GM21528 (cell line): ENCODE measurements around the gene MYCBPAP.

Source experiments
- ATAC-seq: cut with Tn5 transposase; IDR thresholded peaks from one replicate; pipeline ENCODE4 v1.9.1; 2021; ENCODE audit warnings: mild to moderate bottlenecking, moderate library complexity; ENCODE audit not compliant: unreplicated experiment, low FRiP score

MYCBPAP gene

DNA sequence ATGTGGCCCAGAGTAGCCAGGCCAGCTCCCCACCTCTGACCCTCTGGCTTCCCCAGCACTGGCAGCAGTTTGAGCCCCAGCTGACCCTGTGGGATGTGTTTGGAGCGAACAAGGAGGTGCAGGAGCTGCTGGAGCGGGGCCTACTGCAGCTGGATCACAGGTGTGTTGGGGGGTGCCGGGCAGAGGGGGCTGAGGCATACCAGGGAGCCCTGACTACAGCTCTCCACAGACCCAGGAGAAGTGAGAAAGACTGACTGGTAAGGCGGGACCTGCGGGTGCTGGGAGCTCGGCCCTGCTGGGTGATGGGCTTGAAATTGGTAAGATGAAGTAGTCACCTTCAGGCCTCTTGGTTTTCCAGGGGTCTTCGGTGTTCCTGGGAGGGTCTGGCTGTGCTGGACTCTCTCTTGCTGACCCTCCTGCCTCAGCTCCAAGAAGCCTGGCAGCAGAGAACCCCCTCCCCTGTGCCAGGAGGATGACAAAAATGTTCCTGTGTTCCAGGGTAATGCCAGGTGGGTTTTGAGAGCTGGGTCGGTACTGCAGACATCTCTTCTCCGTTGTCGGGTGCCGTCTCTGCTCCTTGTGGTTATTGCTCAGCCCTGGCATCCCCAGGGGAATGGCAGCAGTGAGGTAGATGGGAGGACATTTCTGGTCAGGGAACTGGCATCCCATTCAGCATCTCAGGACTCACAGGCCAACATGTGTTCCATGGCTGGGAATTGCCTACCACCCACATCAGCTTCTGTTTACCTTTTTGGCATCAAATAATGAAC, 23.7 kb upstream of the MYCBPAP start:
- no peak for ATAC-seq

DNA sequence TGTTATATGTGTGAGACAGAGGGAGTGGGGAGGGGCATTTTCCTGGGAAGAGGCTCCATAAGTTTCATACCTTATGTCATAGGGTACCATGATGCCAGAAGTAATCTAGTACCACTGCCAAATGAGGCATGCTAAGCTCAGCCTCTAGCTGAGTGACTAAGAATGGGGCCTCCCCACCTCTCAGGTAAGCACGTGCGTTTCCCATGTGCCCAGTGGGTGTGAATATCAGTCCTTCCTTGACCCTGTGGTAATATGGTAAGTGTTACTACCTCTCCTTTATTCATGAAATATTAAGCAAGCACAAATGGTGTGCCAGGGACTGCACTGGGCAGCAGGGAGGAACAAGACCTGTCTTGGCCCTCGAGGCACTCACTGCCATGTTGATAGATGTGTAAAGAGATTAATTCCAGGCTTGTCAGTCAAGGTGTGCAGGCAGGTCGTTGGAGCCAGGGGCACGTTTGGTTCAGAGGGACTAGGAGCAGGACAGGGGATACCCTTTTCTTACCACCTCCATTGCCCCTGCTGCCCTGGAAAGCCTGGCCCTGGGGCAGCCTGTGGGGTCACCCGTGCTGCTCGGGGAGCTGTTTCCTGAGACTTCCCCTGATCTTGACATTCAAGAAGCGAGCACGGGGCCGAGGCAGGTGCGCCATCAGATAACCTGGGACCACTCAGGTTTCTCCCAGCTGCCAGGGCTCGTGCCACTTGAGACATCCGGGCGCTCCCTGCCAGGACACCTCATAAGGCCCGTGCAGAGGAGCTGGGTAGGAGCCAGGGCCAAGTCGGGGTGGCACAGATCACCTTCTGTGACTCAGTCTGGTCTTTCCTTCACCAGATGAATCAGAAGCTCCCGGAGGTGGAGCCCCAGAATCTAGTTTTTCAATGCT, 20.8 kb upstream of the MYCBPAP start:
- ATAC-seq: no peak

DNA sequence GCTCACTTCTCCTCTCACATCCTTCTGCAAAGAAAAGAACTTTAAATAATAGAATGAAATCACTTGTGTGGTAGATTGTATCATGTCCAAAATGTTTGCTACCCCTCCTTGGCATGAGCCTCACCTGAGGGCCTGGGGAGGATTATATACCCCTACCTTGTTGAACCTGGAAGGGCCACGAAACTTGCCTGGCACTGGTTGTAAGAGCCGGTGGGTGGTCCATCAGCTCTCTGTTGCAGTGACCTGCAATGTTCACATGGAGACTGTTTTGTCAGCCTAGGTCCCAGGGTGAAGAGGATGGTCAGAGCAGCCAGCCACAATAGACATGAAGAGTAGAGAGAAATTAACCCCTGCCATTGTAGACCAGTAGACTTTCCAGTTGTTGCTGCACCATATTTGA, 19.4 kb upstream of the MYCBPAP start:
- no peak for ATAC-seq

DNA sequence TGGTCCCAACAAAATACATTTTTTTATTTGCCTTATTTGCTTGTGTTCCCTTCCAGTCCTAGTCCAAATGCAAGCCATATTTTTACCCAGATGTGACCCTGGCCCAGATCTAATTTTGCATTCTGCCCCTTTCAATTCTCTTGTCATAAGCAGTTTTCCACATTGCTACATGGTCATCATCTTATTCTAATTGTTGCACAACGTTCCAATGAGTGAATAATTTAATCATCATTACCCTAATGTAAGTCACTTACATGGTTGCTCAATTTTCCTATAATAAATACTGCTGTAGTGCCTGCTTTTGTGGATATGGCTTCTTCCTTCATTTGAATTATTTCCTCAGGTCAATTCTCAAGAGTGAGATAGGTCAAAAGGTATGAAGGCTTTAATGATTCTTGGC, 16.7 kb upstream of the MYCBPAP start:
- ATAC-seq: no peak

DNA sequence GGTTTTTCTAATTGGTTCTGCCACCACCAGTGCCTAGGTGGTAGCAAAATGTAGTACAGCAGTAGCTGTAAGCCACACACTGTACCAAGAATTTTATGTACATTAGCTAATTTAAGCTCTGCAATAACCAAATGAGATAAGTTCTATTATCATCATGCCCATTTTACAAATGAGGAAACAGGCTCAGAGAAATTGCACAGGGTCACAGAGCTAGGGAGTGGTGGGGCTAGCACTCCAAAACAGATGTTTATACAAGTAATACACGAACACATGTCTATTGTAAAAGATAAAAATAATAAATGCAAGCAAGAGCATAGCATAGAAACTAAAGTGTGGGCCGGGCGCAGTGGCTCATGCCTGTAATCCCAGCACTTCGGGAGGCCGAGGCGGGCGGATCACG, 16.0 kb upstream of the MYCBPAP start:
- no peak for ATAC-seq

DNA sequence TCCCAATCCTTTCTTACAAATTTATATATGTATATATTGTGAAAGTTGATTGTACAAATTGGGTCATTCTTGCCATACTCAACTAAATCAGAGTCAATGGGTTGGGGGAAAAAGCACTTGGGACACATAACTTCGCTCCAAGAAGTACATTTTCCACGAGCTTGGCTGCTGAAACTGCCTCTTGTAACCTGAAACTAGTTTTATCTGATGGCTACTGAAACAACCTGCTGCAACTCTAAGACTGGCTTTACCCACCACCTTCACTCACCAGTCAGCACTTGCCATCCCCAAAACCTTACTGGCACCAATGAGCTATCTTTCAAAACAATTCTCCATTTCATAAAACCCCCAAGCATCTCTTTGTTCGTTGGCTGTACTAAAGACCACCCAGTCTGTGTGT, 14.5 kb upstream of the MYCBPAP start:
- ATAC-seq: no peak

DNA sequence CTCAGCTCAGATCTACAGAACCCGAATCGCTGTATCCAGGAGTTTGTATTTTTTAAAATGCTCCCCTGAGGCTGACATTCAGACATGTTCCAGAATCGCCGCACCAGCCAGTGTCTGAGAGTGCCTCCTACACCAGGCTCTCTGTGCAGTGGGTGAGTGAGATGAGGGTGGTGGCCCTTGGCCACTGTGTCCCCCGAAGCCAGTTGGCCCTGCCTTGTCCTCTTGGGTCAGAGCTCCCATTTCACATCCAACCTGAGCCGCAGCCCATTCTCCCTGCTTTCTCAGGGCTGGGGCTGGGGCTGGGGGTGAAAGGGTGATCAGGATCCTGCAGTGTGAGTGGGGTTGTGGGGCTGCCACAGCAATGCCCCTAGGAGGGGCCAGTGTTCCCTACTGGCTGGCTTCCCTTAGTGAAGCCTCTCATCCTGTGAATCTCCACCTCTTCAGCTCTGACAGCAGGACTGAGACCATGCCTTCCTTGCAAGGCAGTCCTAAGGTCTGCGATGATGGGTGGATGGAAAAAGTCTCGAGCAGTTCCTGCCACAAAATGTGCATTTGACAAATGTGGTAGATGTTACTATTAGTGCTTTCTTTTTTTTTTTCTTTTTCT, 12.9 kb upstream of the MYCBPAP start:
- ATAC-seq: no peak

DNA sequence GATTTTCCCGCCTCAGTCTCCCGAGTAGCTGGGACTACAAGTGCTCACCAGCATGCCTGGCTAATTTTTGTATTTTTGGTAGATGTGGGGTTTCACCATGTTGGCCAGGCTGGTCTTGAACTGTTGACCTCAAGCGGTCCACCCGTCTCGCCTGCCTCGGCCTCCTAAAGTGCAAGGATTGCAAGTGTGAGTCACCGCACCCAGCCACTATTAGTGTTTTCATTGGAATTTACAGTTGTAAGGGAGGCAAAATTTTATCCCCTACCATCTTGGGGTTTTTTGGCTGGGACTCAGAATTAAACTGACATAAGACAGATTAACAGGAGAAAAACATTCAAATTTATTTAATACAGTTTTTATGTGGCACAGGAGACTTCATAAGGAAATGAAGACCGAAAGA, 12.3 kb upstream of the MYCBPAP start:
- ATAC-seq: no peak

DNA sequence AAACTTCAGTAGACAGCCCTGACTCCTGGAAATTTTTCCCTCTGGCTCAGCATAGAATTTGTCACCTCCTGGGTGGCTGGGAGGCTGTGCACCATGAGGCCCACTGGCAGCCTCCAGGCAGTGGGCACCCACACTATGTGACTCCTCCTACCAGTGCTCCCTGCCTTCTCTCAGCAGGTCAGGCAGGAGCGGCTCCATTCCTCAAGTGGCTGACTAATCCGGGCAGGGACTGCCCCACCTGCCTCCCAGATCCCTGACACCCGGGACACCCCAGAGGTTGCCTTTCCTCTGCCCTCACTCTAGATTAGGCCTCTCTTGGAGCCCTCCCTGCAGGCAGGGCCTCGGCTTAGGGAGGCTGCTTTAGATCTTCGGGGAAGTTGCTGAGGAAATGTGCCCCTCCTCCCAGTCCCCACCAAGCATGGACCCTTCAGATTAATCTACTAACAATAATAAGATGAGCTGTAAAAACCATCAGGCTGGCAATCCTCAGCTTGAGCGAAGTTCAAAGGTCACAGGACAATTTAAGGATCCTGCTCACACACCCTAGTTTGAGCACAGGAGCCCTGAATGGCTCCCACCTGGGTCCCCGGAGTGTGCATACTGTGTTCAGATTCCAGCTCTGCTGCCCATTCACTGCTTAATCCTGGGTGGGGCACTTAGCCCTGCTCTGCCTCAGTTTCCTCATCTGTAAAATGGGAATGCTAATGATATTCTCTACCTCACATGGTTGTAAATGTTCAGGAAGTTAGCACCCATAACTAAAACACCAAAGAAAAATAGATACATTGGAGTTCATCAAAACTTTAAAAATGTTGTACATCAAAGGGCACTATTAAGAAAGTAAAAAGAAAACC, 10.0 kb upstream of the MYCBPAP start:
- ATAC-seq: no peak

DNA sequence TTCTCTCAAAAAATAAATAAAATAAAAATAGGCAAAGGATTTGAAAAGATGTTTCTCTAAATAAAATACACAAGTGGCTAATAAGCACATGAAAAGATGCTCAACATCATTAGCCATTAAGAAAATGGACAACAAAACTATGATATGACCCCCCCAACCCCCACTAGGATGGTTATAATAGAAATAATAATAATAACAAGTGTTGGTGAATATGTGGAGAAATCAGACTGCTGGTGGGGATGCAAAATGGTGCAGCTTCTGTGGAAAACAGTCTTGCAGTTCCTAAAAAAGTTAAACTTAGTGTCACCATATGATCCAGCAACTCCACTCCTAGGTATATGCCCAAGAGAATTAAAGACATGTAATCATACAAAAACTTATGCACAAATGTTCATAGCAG, 9.0 kb upstream of the MYCBPAP start:
- no peak for ATAC-seq

DNA sequence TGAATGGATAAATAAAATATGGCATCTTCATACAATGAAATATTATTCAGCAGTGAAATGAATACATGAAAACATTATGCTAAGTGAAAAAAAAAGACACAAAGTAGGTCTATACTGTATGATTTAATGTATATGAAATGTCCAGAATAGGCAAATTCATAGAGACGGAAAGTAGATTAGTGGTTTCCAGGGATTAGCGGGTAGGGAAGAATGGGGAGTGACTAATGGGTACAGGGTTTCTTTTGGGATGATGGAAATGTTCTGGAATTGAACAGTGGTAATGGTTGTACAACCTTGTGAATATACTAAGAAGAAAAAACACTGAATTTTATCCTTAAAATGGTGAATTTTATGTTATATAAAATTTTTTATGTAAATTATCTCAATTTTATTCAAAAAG, 8.5 kb upstream of the MYCBPAP start:
- no peak for ATAC-seq

DNA sequence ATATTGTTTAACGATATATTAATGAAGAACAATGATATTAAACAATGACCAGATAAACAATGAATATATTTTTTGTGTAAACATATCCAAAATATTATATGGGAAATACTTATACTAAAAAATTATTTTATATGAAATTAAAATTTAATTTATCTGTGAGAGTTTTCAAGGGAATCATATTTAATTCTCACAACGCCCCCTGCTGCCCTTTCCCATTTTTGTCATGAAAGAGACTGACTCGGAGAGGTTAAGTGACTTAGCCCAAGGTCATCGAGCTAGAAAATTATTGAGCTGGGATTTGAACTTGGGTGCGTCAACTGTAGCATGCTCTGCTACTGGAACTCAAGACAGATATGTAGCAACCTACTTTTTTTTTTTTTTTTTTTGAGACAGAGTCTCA, 7.2 kb upstream of the MYCBPAP start:
- ATAC-seq: no peak

DNA sequence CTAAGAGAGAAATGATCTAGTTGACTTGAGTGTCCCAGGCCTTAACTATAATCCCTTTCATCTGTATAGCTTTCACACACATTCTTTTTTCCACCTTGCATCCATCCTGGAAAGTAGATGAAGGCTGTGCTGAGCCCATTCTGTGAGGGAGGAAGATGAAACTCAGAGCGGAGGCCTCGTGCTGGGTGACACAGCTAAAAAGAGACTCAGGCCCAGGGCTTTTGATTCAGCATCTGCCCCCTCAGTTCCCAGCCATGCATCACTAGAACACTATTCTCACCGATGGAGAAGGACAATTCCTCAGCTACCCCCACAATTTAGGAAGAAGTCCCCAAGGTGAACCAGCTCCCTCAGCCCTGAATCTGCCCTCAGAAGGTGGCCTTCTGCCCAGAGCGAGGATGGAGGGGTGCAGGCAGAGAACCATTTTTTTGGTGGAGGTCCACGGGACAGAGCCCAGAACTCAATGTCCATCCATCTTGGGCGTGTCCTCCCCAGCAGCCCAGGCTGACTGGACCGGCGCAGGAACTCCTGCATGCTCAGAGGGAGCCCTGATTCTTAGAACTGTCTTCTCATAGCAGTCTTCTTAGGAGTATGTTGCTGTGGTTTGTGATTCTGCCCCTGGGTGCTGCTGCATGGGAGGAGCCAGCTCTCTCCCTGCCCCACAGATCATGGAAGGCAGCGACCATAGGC, 5.8 kb upstream of the MYCBPAP start:
- ATAC-seq: no peak

DNA sequence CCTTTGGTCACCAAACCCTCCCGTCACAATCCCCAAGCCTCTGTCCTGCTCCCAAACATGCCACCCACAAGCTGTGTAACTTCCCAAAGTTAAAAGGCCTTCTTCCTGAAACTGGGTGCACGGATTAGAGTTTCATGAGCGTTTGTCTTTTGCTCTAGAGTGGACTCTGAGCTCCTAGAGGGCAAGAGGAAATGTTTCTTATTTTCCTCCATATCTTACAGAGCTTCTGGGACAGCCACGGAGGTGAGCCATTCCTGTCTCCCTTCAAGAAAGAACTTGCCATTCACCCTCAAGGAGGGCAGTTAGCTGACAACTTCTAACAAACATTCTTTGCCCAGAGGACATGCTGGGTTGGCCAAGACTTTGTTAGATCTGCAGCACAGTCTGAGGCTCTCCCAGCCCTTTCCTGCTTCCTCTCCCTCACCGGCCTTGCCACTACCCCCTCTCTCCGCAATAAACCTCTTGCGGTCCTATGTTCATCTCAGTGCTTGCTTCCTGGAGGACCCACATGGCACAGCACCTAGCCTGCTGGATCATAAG, 2.6 kb upstream of the MYCBPAP start:
- no peak for ATAC-seq

DNA sequence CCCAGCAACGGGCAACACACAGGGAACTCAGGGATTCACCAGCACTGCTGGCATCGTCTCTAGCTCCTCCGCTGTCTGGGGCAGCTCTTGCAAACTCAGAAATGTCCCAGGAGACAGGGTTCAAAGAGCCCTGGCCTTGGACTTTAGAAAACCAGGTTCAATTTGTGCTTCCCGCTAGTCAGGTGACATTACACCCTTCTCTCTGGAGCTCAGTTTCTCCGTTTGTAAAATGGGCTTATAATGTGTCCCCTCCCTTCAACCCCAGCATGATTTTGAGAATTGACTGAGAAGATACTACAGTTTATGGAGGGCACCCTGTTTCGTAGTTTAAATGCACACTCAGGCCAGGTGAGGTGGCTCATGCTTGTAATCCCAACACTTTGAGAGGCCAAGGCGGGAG, 1.9 kb upstream of the MYCBPAP start:
- no peak for ATAC-seq

DNA sequence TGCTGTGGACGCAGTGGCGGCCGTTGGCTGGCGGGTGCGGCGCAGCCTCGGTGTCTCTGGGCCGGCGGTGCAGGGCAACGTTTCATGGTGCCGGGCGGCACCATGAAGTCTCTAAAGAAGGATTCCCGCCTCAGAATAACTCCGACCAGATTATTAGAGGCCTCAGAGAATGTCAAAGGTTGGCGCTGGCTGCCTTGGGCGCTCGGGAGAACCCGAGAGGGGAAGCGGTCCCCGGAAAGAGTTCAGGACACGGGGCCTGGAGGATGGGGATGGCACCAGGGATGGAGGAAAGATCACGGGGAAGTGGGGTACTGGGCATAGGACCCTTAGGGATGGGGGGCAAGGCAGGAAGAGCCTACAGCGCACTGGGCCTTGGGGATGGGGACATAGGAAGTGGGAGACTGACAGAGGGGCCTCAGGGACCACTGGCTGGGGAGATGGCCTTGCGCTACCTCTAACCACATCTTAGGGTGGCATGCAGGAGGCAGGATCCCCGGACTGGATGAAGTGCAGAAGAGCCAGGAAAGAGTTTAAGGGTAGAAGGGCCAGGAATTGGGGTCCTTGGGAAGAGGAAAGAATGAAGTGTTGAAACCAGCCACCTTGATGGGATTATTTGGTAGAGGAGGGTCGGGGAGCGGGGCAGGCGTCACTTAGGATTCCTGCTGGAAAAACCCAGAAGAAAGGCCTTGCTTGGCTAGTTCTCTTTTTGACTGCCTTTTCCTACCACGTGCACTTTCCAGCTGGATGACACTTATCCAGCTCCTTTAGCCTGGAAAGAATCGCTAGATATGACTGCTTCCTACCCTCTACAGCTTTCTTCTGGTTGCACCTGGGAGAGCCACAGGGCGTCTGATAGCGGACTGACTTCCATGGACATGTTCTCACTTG, 578 bp downstream of the MYCBPAP start:
- ATAC-seq: no peak

DNA sequence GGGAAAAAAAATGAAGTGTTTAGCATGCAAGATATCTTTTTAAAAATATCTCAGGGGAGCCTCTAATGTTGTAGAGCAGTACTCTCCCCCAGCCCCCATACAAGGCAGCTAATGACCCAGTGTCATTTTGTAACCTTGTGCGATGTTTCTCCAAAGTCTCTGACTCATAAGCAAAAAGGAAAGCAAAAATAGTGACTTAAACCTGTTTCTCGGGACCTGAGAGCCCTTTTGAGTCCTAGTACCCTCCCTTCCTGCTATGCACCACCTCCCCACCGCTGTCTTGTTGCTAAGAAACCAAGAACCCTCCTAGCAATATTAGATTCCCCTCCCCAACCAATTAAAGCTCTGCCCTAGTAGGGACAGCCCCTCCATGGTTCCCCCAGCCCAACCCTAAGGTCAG, 2.8 kb downstream of the MYCBPAP start:
- peak; percentile 74 for ATAC-seq

DNA sequence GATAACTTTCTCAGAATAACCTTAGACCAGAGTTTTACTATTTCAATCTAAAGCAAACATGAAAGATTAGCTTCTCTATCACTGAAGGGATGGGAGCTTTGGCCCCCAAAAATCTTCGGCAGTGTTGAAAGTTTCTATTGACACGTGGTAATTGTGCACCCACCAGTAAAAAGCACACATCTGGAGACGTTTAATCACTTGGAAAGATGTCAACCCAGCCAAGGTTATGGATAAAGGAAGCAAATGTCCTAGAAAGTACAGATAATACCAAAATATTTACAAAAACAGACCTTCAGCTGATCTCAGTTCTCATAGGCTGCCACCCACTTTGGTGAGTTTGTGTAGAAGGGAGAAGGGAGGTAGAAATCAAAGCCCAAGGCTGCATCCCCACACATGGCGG, 5.3 kb downstream of the MYCBPAP start:
- no peak for ATAC-seq

DNA sequence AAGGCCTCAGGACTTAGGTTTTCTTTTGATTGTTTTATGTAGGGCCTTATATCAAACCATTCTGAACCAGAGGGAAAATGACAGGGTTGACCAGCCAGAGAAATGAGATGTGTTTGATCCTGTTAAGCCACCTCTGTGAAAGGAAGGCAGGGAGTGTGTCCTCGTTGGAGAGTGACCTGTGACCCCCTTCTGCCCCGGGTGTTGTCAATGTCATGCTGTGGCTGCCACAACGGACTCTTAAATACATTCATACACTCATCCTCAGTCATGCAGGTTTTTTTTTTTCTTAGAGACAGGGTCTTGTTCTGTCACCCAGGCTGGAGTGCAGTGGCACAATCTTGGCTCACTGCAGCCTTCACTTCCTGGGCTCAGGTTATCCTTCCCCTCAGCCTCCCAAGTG, 6.1 kb downstream of the MYCBPAP start:
- no peak for ATAC-seq
